Naive thymus-derived CD4-positive, alpha-beta T cell (primary cell): ENCODE data around the gene SYT1. TPM values are rescaled to one million over a fixed set of nuclear protein-coding genes. Genes with fewer than 3 reads are reported as not detected.
"Not testable (repeated sequence)": the region's sequence is repeated elsewhere in the genome, so short reads cannot be mapped to it uniquely, and the experiment has no call there.

ENCODE experiments used
- ATAC-seq: fragments of 150-1000 bp; cut with Tn5 transposase; 2 replicates; pipeline ENCODE4 v1.10.0; 2021; ENCODE audit warnings: mild to moderate bottlenecking, moderate library complexity
- CTCF ChIA-PET: fragments of 350-600 bp; sonication (Branson Sonifier 250); formaldehyde crosslinking; loops from one replicate; lab custom pipeline; 2021; ENCODE audit warnings: antibody characterized with exemption; lab: Charles Lee
- POLR2A ChIA-PET: fragments of 350-600 bp; sonication (Branson Sonifier 250); formaldehyde crosslinking; loops from one replicate; lab custom pipeline; 2021; ENCODE audit warnings: antibody characterized with exemption, inconsistent platforms; lab: Charles Lee
- DNase-seq, 9 donors: peaks; one replicate each; pipeline versions ENCODE4 v3.0.0 to v3.0.0-alpha.2; 2020 to 2022; ENCODE audit warnings: mixed read lengths in 1 of 9
- H3K27ac ChIP-seq: one replicate; pipeline ENCODE4 v1.7.0; 2013; ENCODE audit warnings: mild to moderate bottlenecking, low read depth, low read length, moderate library complexity
- H3K27me3 ChIP-seq, 2 donors: one replicate each; pipeline ENCODE4 v1.7.0; 2013; ENCODE audit warnings: low read length in 2 of 2, mild to moderate bottlenecking in 2 of 2, moderate library complexity in 2 of 2; ENCODE audit not compliant: control insufficient read depth in 2 of 2, insufficient read depth in 2 of 2
- H3K36me3 ChIP-seq, 3 experiments: 1 replicate in 2 of 3; 2 replicates in 1 of 3; pipeline ENCODE4 v1.7.0; 2013; ENCODE audit warnings: low read length in 3 of 3, mild to moderate bottlenecking in 3 of 3, moderate library complexity in 1 of 3; ENCODE audit not compliant: insufficient read depth in 3 of 3, control insufficient read depth in 2 of 3
- H3K4me1 ChIP-seq, 2 donors: one replicate each; pipeline ENCODE4 v1.7.0; 2013; ENCODE audit warnings: low read length in 2 of 2, mild to moderate bottlenecking in 2 of 2, moderate library complexity in 1 of 2; ENCODE audit not compliant: control insufficient read depth in 2 of 2, insufficient read depth in 2 of 2
- H3K4me3 ChIP-seq: 2 replicates; pipeline ENCODE4 v1.7.0; 2013; ENCODE audit warnings: mild to moderate bottlenecking, low read length
- H3K9me3 ChIP-seq, 3 experiments: 1 replicate in 2 of 3; 2 replicates in 1 of 3; pipeline ENCODE4 v1.7.0; 2013; ENCODE audit warnings: low read length in 3 of 3; ENCODE audit not compliant: control insufficient read depth in 2 of 3
- H3K27ac Mint-ChIP-seq, 9 donors: one replicate each; pipeline ENCODE4 v1.8.0; 2020 to 2022; ENCODE audit warnings: mixed read lengths in 9 of 9, mild to moderate bottlenecking in 8 of 9, moderate library complexity in 5 of 9, inconsistent platforms in 2 of 9
- H3K27me3 Mint-ChIP-seq, 5 donors: one replicate each; pipeline ENCODE4 v1.8.0; 2021 to 2022; ENCODE audit warnings: mixed read lengths in 5 of 5, mild to moderate bottlenecking in 1 of 5
- H3K36me3 Mint-ChIP-seq, 5 donors: one replicate each; pipeline ENCODE4 v1.8.0; 2020 to 2022; ENCODE audit warnings: mixed read lengths in 5 of 5, mild to moderate bottlenecking in 3 of 5, inconsistent platforms in 1 of 5
- H3K4me1 Mint-ChIP-seq, 7 donors: one replicate each; pipeline ENCODE4 v1.8.0; 2020 to 2022; ENCODE audit warnings: mixed read lengths in 7 of 7, mild to moderate bottlenecking in 3 of 7, inconsistent platforms in 1 of 7
- H3K4me3 Mint-ChIP-seq, 10 donors: one replicate each; pipeline ENCODE4 v1.8.0; 2020 to 2022; ENCODE audit warnings: mild to moderate bottlenecking in 10 of 10, mixed read lengths in 10 of 10, moderate library complexity in 6 of 10, inconsistent platforms in 2 of 10
- H3K9me3 Mint-ChIP-seq, 11 donors: one replicate each; pipeline ENCODE4 v1.8.0; 2020 to 2022; ENCODE audit warnings: mixed read lengths in 11 of 11, mild to moderate bottlenecking in 4 of 11, inconsistent platforms in 1 of 11, moderate library complexity in 1 of 11
- intact Hi-C, 2 donors: fragments of 100-400 bp; cut with micrococcal nuclease; formaldehyde crosslinking; loops; one replicate each; pipeline ENCODE4 v1.15.1; 2023
- polyA plus RNA-seq, 2 donors: library from polyadenylated mRNA; unstranded; fragments of 300-500 nt; fragmentation: Illumina TruSeq; gene quantifications; one replicate each; pipeline ENCODE4 v1.2.3, GENCODE V29; 2021
- total RNA-seq, 6 experiments: library from RNA in 5 of 6; stranded (reverse) in 5 of 6; gene quantifications; 1 replicate in 5 of 6; 2 replicates in 1 of 6; pipeline ENCODE4 v1.2.3 and lab custom pipeline; 2021 to 2026

SYT1 gene
- total and polyA plus RNA-seq, 7 experiments from 2014 or later: 0.98 TPM; not detected in 6

DNA sequence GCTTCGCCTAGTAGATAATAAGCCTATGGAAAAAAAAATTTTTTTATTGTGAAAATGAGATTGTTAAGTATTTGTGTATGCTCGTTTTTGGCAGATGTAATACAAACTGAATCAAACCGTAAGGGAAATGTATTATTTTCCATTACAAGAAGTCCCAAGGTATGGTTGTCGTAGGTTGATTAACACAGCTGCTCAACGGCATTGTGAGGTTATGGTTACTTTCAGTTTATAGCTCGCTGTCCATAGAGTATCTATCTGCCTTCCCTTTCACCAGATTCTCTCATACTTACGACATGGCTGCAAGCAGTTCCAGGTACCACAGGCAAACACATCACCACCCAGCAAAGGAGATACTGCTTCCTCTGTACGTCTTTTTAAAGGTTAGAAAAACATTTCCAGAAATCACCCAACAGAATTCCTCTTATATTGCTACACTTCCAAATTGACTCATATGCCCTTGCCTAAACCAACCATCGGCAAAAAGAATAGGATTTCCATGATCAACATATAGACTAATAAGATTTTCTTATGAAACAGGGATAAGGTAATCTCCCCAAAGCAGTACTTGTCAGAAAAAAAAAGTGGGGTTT, 338.6 kb downstream of the SYT1 start:
- no peak overlapping the region for H3K27ac Mint-ChIP-seq
- no peak overlapping the region for H3K4me3 Mint-ChIP-seq
- peaks cover 0 to 5% (median 0%) of the 10 kb centered on the region in 11 donors for H3K9me3 Mint-ChIP-seq
- no peaks in the 10 kb centered on the region for H3K9me3 ChIP-seq
- intact Hi-C loops: no loop called here
- DNase-seq: no peak
- no peaks in the 10 kb centered on the region for H3K36me3 Mint-ChIP-seq
- no peak overlapping the region for H3K4me3 ChIP-seq
- ATAC-seq: no peak
- POLR2A ChIA-PET: no interaction called here
- no peaks in the 10 kb centered on the region for H3K36me3 ChIP-seq
- no peaks in the 10 kb centered on the region for H3K4me1 ChIP-seq
- H3K4me1 Mint-ChIP-seq: no peaks in the 10 kb centered on the region
- no peak overlapping the region for H3K27ac ChIP-seq
- CTCF ChIA-PET: no interaction called here
- H3K27me3 ChIP-seq: no peaks in the 10 kb centered on the region
- no peaks in the 10 kb centered on the region for H3K27me3 Mint-ChIP-seq

DNA sequence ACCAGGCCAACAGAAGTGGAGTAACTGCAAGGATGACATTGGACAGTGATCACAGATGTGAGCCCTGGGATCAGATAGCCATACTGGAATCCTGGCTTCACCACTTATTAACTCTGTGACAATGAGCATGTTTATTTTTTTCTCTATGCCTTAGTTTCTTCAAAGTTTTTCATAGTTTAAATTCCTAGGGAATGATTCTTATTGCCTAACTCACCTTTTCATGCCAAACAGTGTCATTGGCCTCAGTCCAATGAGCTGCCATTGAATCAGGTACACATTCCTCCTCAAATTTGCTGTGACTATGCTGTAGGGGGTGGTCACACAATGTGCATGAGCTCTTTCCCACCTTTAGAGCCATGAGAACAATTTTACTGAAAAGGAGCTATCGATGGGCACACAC, 342.3 kb downstream of the SYT1 start:
- CTCF ChIA-PET: no interaction called here
- H3K27me3 Mint-ChIP-seq: no peaks in the 10 kb centered on the region
- Histone ChIP-seq H3K36me3 (no peaks in the 10 kb centered on the region), H3K27me3 (no peaks in the 10 kb centered on the region), H3K4me1 (no peaks in the 10 kb centered on the region), H3K9me3 (no peaks in the 10 kb centered on the region), H3K27ac (no peak overlapping the region), H3K4me3 (no peak overlapping the region)
- no peak overlapping the region for H3K4me3 Mint-ChIP-seq
- H3K27ac Mint-ChIP-seq: no peak overlapping the region
- intact Hi-C loops: no loop called here
- POLR2A ChIA-PET: no interaction called here
- H3K36me3 Mint-ChIP-seq: no peaks in the 10 kb centered on the region
- DNase-seq (no peak), ATAC-seq (no peak)
- H3K4me1 Mint-ChIP-seq: no peaks in the 10 kb centered on the region
- peaks cover 0 to 13% (median 5%) of the 10 kb centered on the region in 11 donors for H3K9me3 Mint-ChIP-seq

DNA sequence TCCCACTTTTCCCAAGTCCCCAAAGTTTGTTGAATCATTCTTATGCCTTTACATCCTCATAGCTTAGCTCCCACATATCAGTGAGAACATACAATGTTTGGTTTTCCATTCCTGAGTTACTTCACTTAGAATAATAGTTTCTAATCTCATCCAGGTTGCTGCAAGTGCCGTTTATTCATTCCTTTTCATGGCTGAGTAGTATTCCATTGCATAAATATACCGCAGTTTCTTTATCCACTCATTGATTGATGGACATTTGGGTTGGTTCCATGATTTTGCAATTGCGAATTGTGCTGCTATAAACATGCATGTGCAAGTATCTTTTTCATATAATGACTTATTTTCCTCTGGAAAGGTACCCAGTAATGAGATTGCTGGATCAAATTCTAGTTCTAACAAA, 345.8 kb downstream of the SYT1 start:
- H3K4me3 ChIP-seq, H3K4me1 Mint-ChIP-seq, H3K36me3 ChIP-seq, H3K4me3 Mint-ChIP-seq, H3K27me3 Mint-ChIP-seq, H3K27ac ChIP-seq, H3K27me3 ChIP-seq, ATAC-seq, intact Hi-C loops, POLR2A ChIA-PET, H3K36me3 Mint-ChIP-seq, CTCF ChIA-PET, H3K9me3 ChIP-seq, H3K4me1 ChIP-seq, H3K27ac Mint-ChIP-seq, DNase-seq: not testable (repeated sequence)
- H3K9me3 Mint-ChIP-seq: peaks cover 0 to 11% (median 6%) of the 10 kb centered on the region in 11 donors

DNA sequence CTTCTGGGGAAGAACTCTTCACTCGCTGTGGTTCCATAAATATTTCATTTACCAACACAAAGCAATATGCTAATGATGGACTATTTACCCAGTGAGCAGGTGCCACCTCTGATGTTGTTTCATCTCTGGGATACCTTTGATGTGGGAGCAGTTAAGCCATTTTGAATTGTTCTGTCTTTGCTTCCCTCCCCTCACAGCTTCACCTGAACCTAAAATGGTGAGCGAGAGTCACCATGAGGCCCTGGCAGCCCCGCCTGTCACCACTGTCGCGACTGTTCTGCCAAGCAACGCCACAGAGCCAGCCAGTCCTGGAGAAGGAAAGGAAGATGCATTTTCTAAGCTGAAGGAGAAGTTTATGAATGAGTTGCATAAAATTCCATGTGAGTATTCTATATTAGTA, 352.7 kb downstream of the SYT1 start:
- H3K4me3 ChIP-seq: no peak overlapping the region
- peaks cover 1 to 27% (median 7%) of the 10 kb centered on the region in 11 donors for H3K9me3 Mint-ChIP-seq
- H3K9me3 ChIP-seq: peaks cover 0 to 3% (median 0%) of the 10 kb centered on the region in 3 experiments
- intact Hi-C loops: no loop called here
- no peak overlapping the region for H3K27ac ChIP-seq
- H3K27me3 ChIP-seq: no peaks in the 10 kb centered on the region
- H3K36me3 ChIP-seq: no peaks in the 10 kb centered on the region
- no peak overlapping the region for H3K4me3 Mint-ChIP-seq
- ChIA-PET CTCF (no interaction called here), POLR2A (no interaction called here)
- no peaks in the 10 kb centered on the region for H3K4me1 ChIP-seq
- H3K36me3 Mint-ChIP-seq: no peaks in the 10 kb centered on the region
- H3K4me1 Mint-ChIP-seq: no peaks in the 10 kb centered on the region
- no peak for DNase-seq
- no peak for ATAC-seq
- H3K27ac Mint-ChIP-seq: no peak overlapping the region
- no peaks in the 10 kb centered on the region for H3K27me3 Mint-ChIP-seq

DNA sequence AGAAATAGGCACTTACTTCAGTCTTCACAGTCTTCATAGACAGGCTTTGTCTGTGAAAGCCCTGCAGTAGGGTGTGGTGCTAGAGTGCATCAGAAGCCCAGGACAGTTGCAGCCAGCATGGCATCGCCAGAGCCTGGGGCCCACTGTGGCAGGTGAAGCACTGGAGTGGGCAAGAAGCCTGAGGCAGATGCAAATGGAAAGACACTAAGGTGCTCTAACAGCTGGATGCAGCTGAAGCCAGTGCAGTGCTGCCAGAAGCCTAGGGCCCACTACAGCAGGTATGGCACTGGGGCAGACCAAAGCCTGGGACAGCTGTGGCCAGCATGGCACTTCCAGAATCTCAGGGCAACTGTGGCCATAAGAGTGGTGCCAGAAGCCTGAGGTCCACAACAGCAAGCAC, 358.6 kb downstream of the SYT1 start:
- Histone ChIP-seq H3K4me3 (no peak overlapping the region), H3K36me3 (no peaks in the 10 kb centered on the region), H3K9me3 (peaks cover 0 to 3% (median 0%) of the 10 kb centered on the region in 3 experiments), H3K27me3 (no peaks in the 10 kb centered on the region), H3K4me1 (no peaks in the 10 kb centered on the region), H3K27ac (no peak overlapping the region)
- no peaks in the 10 kb centered on the region for H3K36me3 Mint-ChIP-seq
- H3K27me3 Mint-ChIP-seq: no peaks in the 10 kb centered on the region
- DNase-seq (no peak), ATAC-seq (no peak)
- ChIA-PET POLR2A (no interaction called here), CTCF (no interaction called here)
- H3K27ac Mint-ChIP-seq: no peak overlapping the region
- no peaks in the 10 kb centered on the region for H3K4me1 Mint-ChIP-seq
- H3K9me3 Mint-ChIP-seq: peaks cover 7 to 34% (median 12%) of the 10 kb centered on the region in 11 donors
- no peak overlapping the region for H3K4me3 Mint-ChIP-seq
- intact Hi-C loops: no loop called here

DNA sequence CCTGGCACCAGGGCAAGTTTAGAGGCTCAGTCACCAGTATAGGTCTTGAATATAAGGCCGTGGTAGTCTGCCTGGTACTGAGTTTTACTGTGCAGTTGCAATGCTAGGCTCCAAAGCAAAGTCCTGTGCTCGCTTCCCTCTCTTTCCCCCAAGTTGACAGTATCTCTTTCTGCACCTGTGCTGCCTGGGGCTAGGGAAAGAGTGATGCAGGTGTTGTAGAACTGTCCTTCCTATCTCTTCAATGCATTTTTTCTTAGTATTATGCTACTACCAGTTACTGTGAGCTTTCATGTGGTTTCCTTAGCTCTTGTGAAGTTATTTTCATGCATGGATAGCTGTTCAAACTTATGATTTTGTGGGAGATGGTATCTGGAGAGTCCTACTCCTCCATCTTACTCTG, 359.2 kb downstream of the SYT1 start:
- Mint-ChIP-seq H3K36me3 (no peaks in the 10 kb centered on the region), H3K27me3 (no peaks in the 10 kb centered on the region), H3K4me1 (no peaks in the 10 kb centered on the region), H3K4me3 (no peak overlapping the region), H3K27ac (no peak overlapping the region), H3K9me3 (peaks cover 7 to 40% (median 13%) of the 10 kb centered on the region in 11 donors)
- DNase-seq (no peak), ATAC-seq (no peak)
- no peak overlapping the region for H3K27ac ChIP-seq
- ChIA-PET CTCF (no interaction called here), POLR2A (no interaction called here)
- H3K4me1 ChIP-seq: no peaks in the 10 kb centered on the region
- H3K27me3 ChIP-seq: no peaks in the 10 kb centered on the region
- H3K36me3 ChIP-seq: no peaks in the 10 kb centered on the region
- H3K4me3 ChIP-seq: no peak overlapping the region
- intact Hi-C loops: no loop called here
- H3K9me3 ChIP-seq: peaks cover 0 to 3% (median 0%) of the 10 kb centered on the region in 3 experiments

DNA sequence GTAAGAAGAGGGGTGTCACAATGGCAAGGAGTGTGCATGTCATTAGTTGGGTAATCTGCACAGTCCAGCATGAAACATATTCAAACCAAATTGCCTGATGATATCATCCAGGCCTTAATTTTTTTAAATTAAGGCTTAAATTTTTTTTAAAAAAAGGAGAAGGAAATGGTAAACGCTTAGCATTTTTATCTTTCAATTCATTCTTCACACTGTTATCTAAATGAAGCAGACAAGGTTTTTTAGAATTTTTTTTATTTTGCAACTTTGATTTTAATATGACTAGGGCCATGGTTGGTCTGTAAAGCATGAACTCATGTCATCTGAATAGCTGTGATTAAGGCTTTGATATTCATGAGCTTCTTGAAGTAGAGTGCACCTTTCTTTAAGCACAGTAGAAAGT, 362.5 kb downstream of the SYT1 start:
- Mint-ChIP-seq H3K27ac (no peak overlapping the region), H3K4me3 (no peak overlapping the region), H3K27me3 (no peaks in the 10 kb centered on the region), H3K9me3 (peaks cover 0 to 26% (median 7%) of the 10 kb centered on the region in 11 donors), H3K4me1 (no peaks in the 10 kb centered on the region), H3K36me3 (no peaks in the 10 kb centered on the region)
- POLR2A ChIA-PET: no interaction called here
- H3K4me1 ChIP-seq: no peaks in the 10 kb centered on the region
- H3K36me3 ChIP-seq: no peaks in the 10 kb centered on the region
- H3K4me3 ChIP-seq: no peak overlapping the region
- DNase-seq (no peak), ATAC-seq (no peak)
- no peaks in the 10 kb centered on the region for H3K27me3 ChIP-seq
- no peak overlapping the region for H3K27ac ChIP-seq
- CTCF ChIA-PET: interaction anchor here (0.8 kb wide), 1 partner anchor 17 kb away, joined by 4 read pairs; no protein-coding TSS in a partner anchor
- no peaks in the 10 kb centered on the region for H3K9me3 ChIP-seq
- intact Hi-C loops: no loop called here
